RCC 7860 (cell line): ENCODE measurements around the gene CLMN.

Experiments used
- DNase-seq: peaks from one replicate; pipeline ENCODE4 v3.0.0-alpha.2; 2015; ENCODE audit warnings: low spot score
- FAIRE-seq: peaks from 2 replicates; lab custom pipeline; 2012; peaks lifted over from hg19 to GRCh38; lab: Jason Lieb, UNC

CLMN gene

GRCh38 chr14:95305145-95305544 is 14.6 kb downstream of the CLMN start:
- no peak for DNase-seq
- no peak for FAIRE-seq

- FAIRE-seq (no peak), DNase-seq (no peak)
Observed at GRCh38 chr14:95304342-95304741, 15.4 kb downstream of the CLMN start.

GRCh38 chr14:95303552-95303951 is 16.2 kb downstream of the CLMN start:
- no peak for DNase-seq

GRCh38 chr14:95302667-95303506 is 16.8 kb downstream of the CLMN start:
- no peak for DNase-seq
- FAIRE-seq = no peak

More at GRCh38 chr14:95303552-95303951, 16.2 kb downstream of the CLMN start:
- no peak for FAIRE-seq

- FAIRE-seq (no peak), DNase-seq (no peak)
Observed at GRCh38 chr14:95301527-95302187, 18.1 kb downstream of the CLMN start.

- no peak for FAIRE-seq
- DNase-seq = no peak
Observed at GRCh38 chr14:95300697-95301526, 18.8 kb downstream of the CLMN start.

GRCh38 chr14:95300002-95300696 is 19.6 kb downstream of the CLMN start:
- peak; percentile 24 for DNase-seq
- FAIRE-seq = no peak

- no peak for FAIRE-seq
- DNase-seq = no peak
Observed at GRCh38 chr14:95299271-95299670, 20.4 kb downstream of the CLMN start.

GRCh38 chr14:95297832-95298231 is 21.9 kb downstream of the CLMN start:
- DNase-seq (no peak), FAIRE-seq (no peak)

GRCh38 chr14:95296966-95297365 is 22.7 kb downstream of the CLMN start:
- no peak for DNase-seq
- FAIRE-seq = no peak

GRCh38 chr14:95295600-95296376 is 23.9 kb downstream of the CLMN start:
- DNase-seq (no peak), FAIRE-seq (no peak)

GRCh38 chr14:95294834-95295599 is 24.7 kb downstream of the CLMN start:
- no peak for FAIRE-seq

GRCh38 chr14:95294320-95294719 is 25.4 kb downstream of the CLMN start:
- DNase-seq (no peak), FAIRE-seq (no peak)

More at GRCh38 chr14:95294834-95295599, 24.7 kb downstream of the CLMN start:
- DNase-seq = no peak

GRCh38 chr14:95293449-95293848 is 26.3 kb downstream of the CLMN start:
- FAIRE-seq (no peak), DNase-seq (no peak)

- DNase-seq (no peak), FAIRE-seq (no peak)
Observed at GRCh38 chr14:95292660-95293425, 26.9 kb downstream of the CLMN start.

GRCh38 chr14:95291859-95292542 is 27.7 kb downstream of the CLMN start:
- no peak for FAIRE-seq

GRCh38 chr14:95290871-95291431 is 28.8 kb downstream of the CLMN start:
- FAIRE-seq = no peak

More at GRCh38 chr14:95291859-95292542, 27.7 kb downstream of the CLMN start:
- DNase-seq = peak; percentile 17

More at GRCh38 chr14:95290871-95291431, 28.8 kb downstream of the CLMN start:
- DNase-seq = no peak
